Measurements from ENCODE around the gene HMGXB3. TPM values are rescaled to one million over a fixed set of nuclear protein-coding genes. Genes with fewer than 3 reads are reported as not detected.

HMGXB3 gene
- polyA plus RNA-seq, 3 donors = 7.7 to 16.3 (median 15.2) TPM

GRCh38 chr5:150097152-150097551 lies 96.6 kb downstream of the HMGXB3 start:
- H3K27ac ChIP-seq (ENCODE audit: low read depth, low read length) = no peak overlapping the region

- 80 to 92% (median 83%) methylated on average over 6 of the region's 6 CpGs for WGBS, 3 donors
- no peak overlapping the region for H3K27ac ChIP-seq (ENCODE audit: low read depth, low read length)
Measured at GRCh38 chr5:150101023-150101422, 100.5 kb downstream of the HMGXB3 start.

Other genes with a start within 250 kb of the HMGXB3 start
- under 1 TPM in 1 of 3 donors, not detected in 2; 0.01 TPM for gene PDE6A, start 55.9 kb upstream of the HMGXB3 start, polyA plus RNA-seq
- gene SLC26A2, start 40.0 kb upstream of the HMGXB3 start, polyA plus RNA-seq = 1 to 10 TPM; 1.8 to 2.9 (median 2.1) TPM
- gene TIGD6, start 85 bp upstream of the HMGXB3 start, polyA plus RNA-seq = 1 to 10 TPM; 1.8 to 3.3 (median 1.9) TPM
- gene CSF1R, start 85.8 kb downstream of the HMGXB3 start, polyA plus RNA-seq = 10 to 100 TPM in 2 of 3 donors, 1 to 10 TPM in 1; 2.9 to 17.0 (median 13.7) TPM
- 100 to 1,000 TPM in 1 of 3 donors, 10 to 100 TPM in 2; 13.7 to 102 (median 70.7) TPM for gene PDGFRB, start 155.1 kb downstream of the HMGXB3 start, polyA plus RNA-seq
- gene CDX1, start 166.0 kb downstream of the HMGXB3 start, polyA plus RNA-seq = under 1 TPM in 2 of 3 donors, not detected in 1; 0.12 to 0.34 TPM
- not detected for gene SLC6A7, start 189.3 kb downstream of the HMGXB3 start, polyA plus RNA-seq